Progenitor cell of endocrine pancreas (in vitro differentiated cells): ENCODE results near the gene PDE6B. TPM values are rescaled to one million over a fixed set of nuclear protein-coding genes. Genes with fewer than 3 reads are reported as not detected.

Source experiments
- DNase-seq: peaks from one replicate; pipeline ENCODE4 v3.0.0; 2021; ENCODE audit warnings: low spot score; ENCODE audit not compliant: unreplicated experiment
- H3K27ac Mint-ChIP-seq: 2 replicates; pipeline ENCODE4 v1.8.0; 2021; ENCODE audit warnings: mild to moderate bottlenecking, moderate library complexity, mixed read lengths
- H3K27me3 Mint-ChIP-seq: 2 replicates; pipeline ENCODE4 v1.8.0; 2021; ENCODE audit warnings: mixed read lengths
- H3K36me3 Mint-ChIP-seq: 2 replicates; pipeline ENCODE4 v1.8.0; 2022; ENCODE audit warnings: mixed read lengths; ENCODE audit not compliant: insufficient read depth
- H3K4me1 Mint-ChIP-seq: 2 replicates; pipeline ENCODE4 v1.8.0; 2021; ENCODE audit warnings: low read depth, mixed read lengths
- H3K4me3 Mint-ChIP-seq: 2 replicates; pipeline ENCODE4 v1.8.0; 2021; ENCODE audit warnings: low read depth, mild to moderate bottlenecking, moderate library complexity, mixed read lengths
- H3K9me3 Mint-ChIP-seq: 2 replicates; pipeline ENCODE4 v1.8.0; 2021; ENCODE audit warnings: low read depth, mixed read lengths
- CTCF ChIP-seq: fragments of 200-600 bp; sonication (generic); IDR thresholded peaks from one replicate; pipeline ENCODE4 v1.5.0; 2021; ENCODE audit warnings: antibody characterized with exemption, mild to moderate bottlenecking; ENCODE audit not compliant: unreplicated experiment
- total RNA-seq: library from RNA; stranded (reverse); gene quantifications from 2 replicates; pipeline ENCODE4 v1.2.1, GENCODE V29; 2021

Gene PDE6B
- total RNA-seq, 1 donor from 2014 or later: 10.4 TPM

DNA sequence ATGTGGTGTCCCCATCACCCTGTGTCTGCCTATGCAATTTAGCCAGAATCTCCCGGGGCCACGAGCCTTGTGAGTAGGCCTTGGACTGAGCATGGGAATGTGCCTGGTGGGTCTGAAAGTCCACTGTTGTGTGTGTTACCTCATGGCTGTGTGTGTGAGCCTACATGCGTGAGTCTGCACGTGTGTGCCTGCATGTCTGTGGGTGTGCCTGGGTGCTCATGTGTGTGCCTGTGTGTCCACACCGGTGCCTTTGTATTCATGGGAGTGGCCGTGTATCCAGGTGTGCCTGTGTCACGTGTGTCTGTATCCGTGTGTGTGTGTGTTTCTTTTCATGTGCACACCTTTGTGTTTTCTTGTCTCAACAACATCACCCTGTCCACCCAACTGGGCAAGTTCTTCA lies 34.5 kb downstream of the PDE6B start:
- no peak overlapping the region for H3K27ac Mint-ChIP-seq

GRCh38 chr4:660401-660800 lies 35.0 kb downstream of the PDE6B start:
- no peaks in the 10 kb centered on the region for H3K27me3 Mint-ChIP-seq
- peaks cover 7% of the 10 kb centered on the region for H3K36me3 Mint-ChIP-seq
- H3K4me1 Mint-ChIP-seq: no peaks in the 10 kb centered on the region
- no peak for TF ChIP-seq CTCF
- H3K4me3 Mint-ChIP-seq: no peak overlapping the region
- no peaks in the 10 kb centered on the region for H3K9me3 Mint-ChIP-seq
- H3K27ac Mint-ChIP-seq: no peak overlapping the region
- no peak for DNase-seq

More for the DNA sequence above, 34.5 kb downstream of the PDE6B start:
- Mint-ChIP-seq H3K36me3 (peaks cover 7% of the 10 kb centered on the region), H3K27me3 (no peaks in the 10 kb centered on the region), H3K9me3 (no peaks in the 10 kb centered on the region), H3K4me3 (no peak overlapping the region), H3K4me1 (no peaks in the 10 kb centered on the region)
- no peak for DNase-seq
- TF ChIP-seq CTCF: no peak

DNA sequence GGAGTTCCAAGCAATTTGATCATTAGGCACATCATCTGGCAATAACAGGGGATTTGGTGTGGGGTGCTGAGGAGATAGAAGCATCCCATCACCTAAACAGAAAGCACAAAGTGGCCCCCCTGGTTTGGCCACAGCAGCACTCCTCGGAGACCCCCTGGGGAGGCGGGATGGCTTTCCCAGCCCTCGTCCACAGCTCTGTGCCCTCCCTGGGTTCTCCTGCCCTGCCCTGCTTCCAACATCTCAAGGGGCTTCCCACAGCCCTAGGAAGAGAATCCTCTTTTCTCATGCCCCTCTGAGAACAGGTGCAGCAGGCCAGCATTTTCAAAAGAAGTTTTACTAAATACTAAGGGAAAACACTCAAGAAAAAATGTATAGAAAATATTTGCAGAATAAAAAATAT lies 35.9 kb downstream of the PDE6B start:
- TF ChIP-seq CTCF: no peak
- H3K27ac Mint-ChIP-seq: no peak overlapping the region
- no peaks in the 10 kb centered on the region for H3K4me1 Mint-ChIP-seq
- DNase-seq: no peak
- no peaks in the 10 kb centered on the region for H3K27me3 Mint-ChIP-seq
- no peaks in the 10 kb centered on the region for H3K9me3 Mint-ChIP-seq
- H3K4me3 Mint-ChIP-seq: no peak overlapping the region
- peaks cover 7% of the 10 kb centered on the region for H3K36me3 Mint-ChIP-seq

- H3K36me3 Mint-ChIP-seq: peaks cover 7% of the 10 kb centered on the region
- H3K27ac Mint-ChIP-seq: no peak overlapping the region
- H3K4me3 Mint-ChIP-seq: peak overlapping the region; percentile 70
- H3K4me1 Mint-ChIP-seq: no peaks in the 10 kb centered on the region
- no peak for TF ChIP-seq CTCF
- no peak for DNase-seq
- H3K9me3 Mint-ChIP-seq: no peaks in the 10 kb centered on the region
- no peaks in the 10 kb centered on the region for H3K27me3 Mint-ChIP-seq
These were observed 36.7 kb downstream of the PDE6B start for GRCh38 chr4:661881-662761.

- no peak overlapping the region for H3K27ac Mint-ChIP-seq
- no peak for DNase-seq
- H3K9me3 Mint-ChIP-seq: no peaks in the 10 kb centered on the region
- H3K27me3 Mint-ChIP-seq: no peaks in the 10 kb centered on the region
- H3K4me1 Mint-ChIP-seq: no peaks in the 10 kb centered on the region
- peaks cover 7% of the 10 kb centered on the region for H3K36me3 Mint-ChIP-seq
- no peak for TF ChIP-seq CTCF
- H3K4me3 Mint-ChIP-seq: peak overlapping the region; percentile 70
These were observed 37.7 kb downstream of the PDE6B start for GRCh38 chr4:663046-663437.
